ENCODE measurements around the gene DNAJB1. TPM values are rescaled to one million over a fixed set of nuclear protein-coding genes. Genes with fewer than 3 reads are reported as not detected.
A peak's percentile ranks its signal among the peaks of the same experiment; 100 is the strongest.
"Not testable (repeated sequence)": the region's sequence is repeated elsewhere in the genome, so short reads cannot be mapped to it uniquely, and the experiment has no call there.

Gene DNAJB1
- 166 and 178 TPM in 2 replicates for total RNA-seq (2014; rRNA removed; shearing (Covaris generic))

DNA sequence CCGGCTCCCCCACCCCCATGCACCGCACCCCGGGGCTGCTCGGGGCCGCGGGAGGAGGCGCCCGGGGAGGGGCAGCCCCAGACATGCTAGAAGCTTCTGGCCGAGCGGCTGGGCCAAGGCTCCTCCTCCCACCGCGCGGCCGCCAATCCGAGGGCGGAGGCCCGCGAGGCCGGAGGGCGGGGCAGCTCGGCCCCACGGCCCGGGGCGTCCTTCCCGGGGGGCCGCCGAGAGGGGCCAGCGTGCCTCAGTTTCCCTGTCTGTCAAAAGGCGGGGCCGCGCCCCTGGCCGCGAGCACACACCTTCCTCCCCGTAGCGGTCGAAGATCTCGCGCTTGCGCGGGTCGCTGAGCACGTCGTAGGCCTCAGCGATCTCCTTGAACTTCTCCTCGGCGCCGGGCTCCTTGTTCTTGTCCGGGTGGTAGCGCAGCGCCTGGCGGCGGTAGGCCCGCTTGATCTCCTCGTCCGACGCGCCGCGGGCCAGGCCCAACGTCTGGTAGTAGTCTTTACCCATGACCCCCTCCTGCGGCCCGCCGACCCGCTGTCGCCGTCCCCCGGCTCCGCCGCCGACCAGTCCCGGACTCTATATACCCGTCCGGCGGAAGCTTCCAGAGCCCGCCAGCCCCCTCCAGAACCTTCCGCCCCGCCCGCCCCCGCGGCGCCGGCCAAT is at the start of gene DNAJB1:
Gene DNAJB1, minus strand, starts transcription at position 558 of the 666 bp plus-strand sequence. Its CDS starts 48 bp downstream, at position 510.
- no peaks in the 10 kb centered on the region for H3K27me3 ChIP-seq
- no peaks in the 10 kb centered on the region for H3K9me3 ChIP-seq (replicated peaks)
- H3K27ac ChIP-seq = peak within 1 kb of the TSS; percentile 94
- peaks cover 31% of the 10 kb centered on the region for H3K4me1 ChIP-seq
- peak; percentile 76 to 82 for DNase-seq
- H3K4me3 ChIP-seq = peak within 1 kb of the TSS; percentile 96
- H3K36me3 ChIP-seq = peaks cover 29% of the 10 kb centered on the region

- no peaks in the 10 kb centered on the region for H3K27me3 ChIP-seq
- H3K36me3 ChIP-seq = peaks cover 30% of the 10 kb centered on the region
- no peak overlapping the region for H3K4me3 ChIP-seq
- H3K4me1 ChIP-seq = 0 out of 2 replicates have a peak, but pooled peaks cover 3% of the 10 kb centered on the region
- no peak overlapping the region for H3K27ac ChIP-seq
- DNase-seq = no peak
- H3K9me3 ChIP-seq (replicated peaks) = no peaks in the 10 kb centered on the region
Observed at GRCh38 chr19:14567079-14567478, 48.9 kb upstream of the DNAJB1 start.

GRCh38 chr19:14566712-14567077 is 48.5 kb upstream of the DNAJB1 start:
- peaks cover 30% of the 10 kb centered on the region for H3K36me3 ChIP-seq
- no peak overlapping the region for H3K4me3 ChIP-seq
- no peak overlapping the region for H3K27ac ChIP-seq
- peak in 1 of 2 experiments; percentile 9 for DNase-seq
- H3K9me3 ChIP-seq (replicated peaks) = no peaks in the 10 kb centered on the region
- 0 out of 2 replicates have a peak, but pooled peaks cover 3% of the 10 kb centered on the region for H3K4me1 ChIP-seq
- H3K27me3 ChIP-seq = no peaks in the 10 kb centered on the region

DNA sequence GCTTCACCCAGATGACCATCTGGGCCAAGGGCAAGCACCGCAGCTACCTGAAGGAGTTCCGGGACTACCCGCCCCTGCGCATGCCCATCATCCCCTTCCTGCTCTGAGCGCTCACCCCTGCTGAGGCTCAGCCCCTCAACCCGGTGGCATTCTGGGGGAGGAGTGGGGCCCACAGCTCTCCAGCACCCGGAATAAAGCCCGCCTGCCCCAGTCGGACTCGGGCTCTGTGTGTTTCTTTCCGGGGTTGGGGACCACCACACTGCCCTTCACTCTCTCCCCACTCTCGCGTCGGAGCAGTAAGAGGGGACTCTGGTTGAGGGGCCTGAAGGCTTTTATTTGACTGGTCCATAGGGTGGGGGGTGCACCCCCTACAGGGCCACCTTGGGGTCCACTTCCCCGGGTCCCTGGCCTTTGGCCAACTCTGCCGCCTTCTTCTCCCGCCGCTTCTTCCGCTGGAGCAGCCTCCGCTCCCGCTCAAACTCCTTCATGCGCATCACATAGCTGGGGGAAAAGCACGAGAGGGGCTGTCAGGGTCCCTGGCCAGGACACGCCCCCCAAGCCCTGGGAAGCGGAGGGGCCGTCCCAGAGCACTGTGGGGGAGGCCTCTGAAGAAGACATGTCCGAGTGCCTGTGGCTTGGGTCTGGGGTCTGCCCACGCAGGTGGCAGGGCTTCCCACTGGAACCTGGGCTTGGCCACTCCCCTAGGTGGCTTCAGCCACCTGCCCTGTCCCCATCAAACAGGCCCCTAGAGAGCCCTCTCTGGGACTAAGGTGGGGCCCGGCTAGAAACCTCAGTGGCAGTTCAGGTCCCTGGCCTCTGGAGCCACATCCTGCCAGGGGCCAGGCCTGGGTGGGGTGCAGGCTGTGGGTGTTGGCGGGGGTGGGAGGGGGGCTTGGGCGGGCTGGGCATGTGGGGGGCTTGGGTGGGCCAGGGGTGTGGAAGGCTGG is 47.8 kb upstream of the DNAJB1 start:
- H3K36me3 ChIP-seq = peaks cover 30% of the 10 kb centered on the region
- no peaks in the 10 kb centered on the region for H3K9me3 ChIP-seq (replicated peaks)
- H3K4me1 ChIP-seq = 0 out of 2 replicates have a peak, but pooled peaks cover 1% of the 10 kb centered on the region
- DNase-seq = peak in 1 of 2 experiments; percentile 9
- H3K27ac ChIP-seq = no peak overlapping the region
- H3K4me3 ChIP-seq = no peak overlapping the region
- no peaks in the 10 kb centered on the region for H3K27me3 ChIP-seq

DNA sequence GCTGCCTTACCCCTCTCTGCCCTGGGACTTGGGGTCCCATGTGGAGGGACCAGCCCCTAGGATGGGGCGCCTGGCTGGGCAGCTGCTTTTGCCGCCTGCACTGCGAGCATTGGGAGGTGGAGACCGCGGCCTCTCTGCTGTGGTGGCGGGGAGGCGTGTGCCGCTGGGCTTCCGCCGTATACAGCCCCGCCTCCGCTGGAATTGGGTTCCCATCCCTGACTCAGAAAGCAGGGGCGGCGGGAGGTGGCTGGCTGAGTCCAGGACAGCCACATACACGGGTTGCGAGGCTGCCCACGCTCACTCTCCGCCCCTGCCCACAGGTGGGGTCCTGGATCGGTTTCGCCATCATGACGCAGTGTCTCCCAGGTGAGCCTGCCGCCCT is 47.1 kb upstream of the DNAJB1 start:
- no peaks in the 10 kb centered on the region for H3K4me1 ChIP-seq
- H3K9me3 ChIP-seq (replicated peaks) = no peaks in the 10 kb centered on the region
- H3K27me3 ChIP-seq = no peaks in the 10 kb centered on the region
- H3K36me3 ChIP-seq = peaks cover 30% of the 10 kb centered on the region
- H3K27ac ChIP-seq = no peak overlapping the region
- H3K4me3 ChIP-seq = no peak overlapping the region
- peak in 1 of 2 experiments; percentile 8 for DNase-seq

DNA sequence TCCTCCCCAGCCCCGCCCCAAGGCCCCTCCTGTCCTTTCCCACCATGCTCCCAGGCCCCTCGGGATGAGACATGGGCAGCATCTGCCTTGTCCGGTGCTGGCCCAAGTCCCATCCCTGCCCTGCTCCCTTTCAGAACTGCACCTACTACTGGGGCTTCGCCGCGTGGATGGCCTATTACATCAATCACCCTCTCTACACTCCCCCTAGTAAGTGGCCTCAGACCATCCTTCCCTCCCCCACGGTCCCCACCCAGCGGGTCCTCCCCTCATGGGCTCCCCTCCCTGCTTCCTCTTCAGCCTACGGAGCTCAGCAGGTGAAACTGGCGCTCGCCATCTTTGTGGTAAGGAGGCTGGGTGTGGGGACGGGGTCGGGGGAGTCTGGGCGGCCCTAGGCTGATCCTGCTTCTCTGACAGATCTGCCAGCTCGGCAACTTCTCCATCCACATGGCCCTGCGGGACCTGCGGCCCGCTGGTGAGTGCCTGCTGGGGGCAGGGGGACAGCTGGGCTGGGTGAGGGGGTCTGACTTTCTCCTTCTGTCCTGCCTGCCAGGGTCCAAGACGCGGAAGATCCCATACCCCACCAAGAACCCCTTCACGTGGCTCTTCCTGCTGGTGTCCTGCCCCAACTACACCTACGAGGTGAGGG is 46.6 kb upstream of the DNAJB1 start:
- DNase-seq = peak in 1 of 2 experiments; percentile 10
- not testable (repeated sequence) for H3K9me3 ChIP-seq (replicated peaks); H3K4me3 ChIP-seq; H3K4me1 ChIP-seq; H3K27ac ChIP-seq; H3K27me3 ChIP-seq
- peaks cover 30% of the 10 kb centered on the region for H3K36me3 ChIP-seq

GRCh38 chr19:14563989-14564651 is 45.9 kb upstream of the DNAJB1 start:
- Histone ChIP-seq H3K9me3 (replicated peaks) (no peaks in the 10 kb centered on the region), H3K27ac (no peak overlapping the region), H3K36me3 (peaks cover 30% of the 10 kb centered on the region), H3K4me3 (no peak overlapping the region), H3K27me3 (no peaks in the 10 kb centered on the region), H3K4me1 (no peaks in the 10 kb centered on the region)
- DNase-seq = peak; percentile 75 to 84

DNA sequence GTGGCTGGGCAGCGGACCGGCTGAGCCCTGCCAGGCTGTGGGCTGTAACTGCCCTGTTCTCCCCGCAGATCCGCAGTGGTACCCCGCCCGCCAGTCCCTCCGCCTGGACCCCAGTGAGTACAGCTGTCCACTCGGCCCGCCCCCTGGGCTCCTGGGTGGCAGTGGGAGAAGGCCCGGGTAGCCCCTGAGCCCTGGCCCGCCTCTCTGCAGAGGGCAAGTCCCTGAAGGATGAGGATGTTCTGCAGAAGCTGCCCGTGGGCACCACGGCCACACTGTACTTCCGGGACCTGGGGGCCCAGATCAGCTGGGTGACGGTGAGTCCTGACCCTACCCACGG is 45.4 kb upstream of the DNAJB1 start:
- no peak for DNase-seq
- no peak overlapping the region for H3K4me3 ChIP-seq
- peaks cover 3% of the 10 kb centered on the region for H3K4me1 ChIP-seq

GRCh38 chr19:14562660-14563589 is 44.7 kb upstream of the DNAJB1 start:
- Histone ChIP-seq H3K36me3 (peaks cover 27% of the 10 kb centered on the region), H3K27me3 (no peaks in the 10 kb centered on the region), H3K27ac (no peak overlapping the region), H3K4me3 (no peak overlapping the region), H3K4me1 (peaks cover 7% of the 10 kb centered on the region), H3K9me3 (replicated peaks) (no peaks in the 10 kb centered on the region)
- DNase-seq = no peak

More for the DNA sequence above, 45.4 kb upstream of the DNAJB1 start:
- H3K27ac ChIP-seq = no peak overlapping the region
- H3K9me3 ChIP-seq (replicated peaks) = no peaks in the 10 kb centered on the region
- H3K27me3 ChIP-seq = no peaks in the 10 kb centered on the region
- H3K36me3 ChIP-seq = peaks cover 30% of the 10 kb centered on the region

- no peak overlapping the region for H3K4me3 ChIP-seq
- no peaks in the 10 kb centered on the region for H3K9me3 ChIP-seq (replicated peaks)
- no peak overlapping the region for H3K27ac ChIP-seq
- no peaks in the 10 kb centered on the region for H3K27me3 ChIP-seq
- DNase-seq = no peak
- peaks cover 31% of the 10 kb centered on the region for H3K36me3 ChIP-seq
- peaks cover 7% of the 10 kb centered on the region for H3K4me1 ChIP-seq
Observed at GRCh38 chr19:14561847-14562351, 43.7 kb upstream of the DNAJB1 start.

- no peaks in the 10 kb centered on the region for H3K27me3 ChIP-seq
- H3K9me3 ChIP-seq (replicated peaks) = no peaks in the 10 kb centered on the region
- H3K27ac ChIP-seq = no peak overlapping the region
- peaks cover 7% of the 10 kb centered on the region for H3K4me1 ChIP-seq
- peaks cover 31% of the 10 kb centered on the region for H3K36me3 ChIP-seq
- DNase-seq = no peak
- no peak overlapping the region for H3K4me3 ChIP-seq
Observed at GRCh38 chr19:14561249-14561648, 43.1 kb upstream of the DNAJB1 start.

DNA sequence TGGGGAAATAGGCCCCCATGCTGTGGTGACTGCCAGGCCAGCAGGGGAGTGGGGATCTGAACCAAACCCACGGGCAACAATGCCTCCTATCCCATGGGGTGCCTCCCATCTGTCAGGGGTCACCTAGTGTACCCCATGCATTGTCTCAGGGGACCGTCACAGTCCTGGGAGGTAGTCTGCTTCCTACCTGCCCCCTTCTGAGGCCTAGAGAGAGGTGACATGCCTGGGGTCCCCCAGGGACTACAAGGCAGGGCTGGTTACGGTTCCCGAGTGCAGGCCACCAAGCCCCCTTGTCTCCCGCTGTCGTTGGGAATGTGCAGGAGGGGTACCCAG is 42.5 kb upstream of the DNAJB1 start:
- Histone ChIP-seq H3K36me3 (peaks cover 26% of the 10 kb centered on the region), H3K4me3 (no peak overlapping the region), H3K9me3 (replicated peaks) (no peaks in the 10 kb centered on the region), H3K27ac (no peak overlapping the region), H3K27me3 (no peaks in the 10 kb centered on the region), H3K4me1 (peaks cover 7% of the 10 kb centered on the region)
- DNase-seq = no peak

GRCh38 chr19:14559916-14560775 is 41.9 kb upstream of the DNAJB1 start:
- H3K4me1 ChIP-seq = peaks cover 7% of the 10 kb centered on the region
- H3K4me3 ChIP-seq = no peak overlapping the region
- H3K27ac ChIP-seq = no peak overlapping the region
- no peak for DNase-seq
- H3K27me3 ChIP-seq = no peaks in the 10 kb centered on the region
- H3K36me3 ChIP-seq = peaks cover 21% of the 10 kb centered on the region
- no peaks in the 10 kb centered on the region for H3K9me3 ChIP-seq (replicated peaks)

Data from SJCRH30 (cell line).